ENCODE data around the gene PRR33. TPM values are rescaled to one million over a fixed set of nuclear protein-coding genes. Genes with fewer than 3 reads are reported as not detected.

The PRR33 gene
- total and polyA plus RNA-seq, 2 donors (not counting 3 experiments of a cell fraction or from before 2014, with no cell fraction given), result not detected

GRCh38 chr11:1854132-1854948 lies 37.4 kb downstream of the PRR33 start:
- intact Hi-C loops (cut with micrococcal nuclease) (no loop called here), dilution Hi-C loops (cut with MboI; ENCODE audit: extremely low pct_ligation_motif_present, low sequenced_read_pairs) (no loop called here)
- H3K27me3 ChIP-seq (ENCODE audit: control insufficient read depth in 2 of 2, insufficient read depth in 2 of 2, low read length in 2 of 2), result no peaks in the 10 kb centered on the region
- POLR2A ChIA-PET, result no interaction called here
- CTCF ChIA-PET, result interaction anchor here (0.9 to 1.1 kb wide), 2 partner anchors 28 to 30 kb away, joined by 3 read pairs; no protein-coding TSS in a partner anchor
- no peak overlapping the region for H2AFZ ChIP-seq (ENCODE audit: low read depth, low read length)
- TF ChIP-seq EZH2 (IDR thresholded peaks at IDR 0.05; ENCODE audit: borderline replicate concordance, low read depth, low read length, severe bottlenecking) (no peak), CTCF (IDR thresholded peaks at IDR 0.05; ENCODE audit: extremely low read depth in 1 of 2, insufficient read depth in 1 of 2, low read depth in 1 of 2, low read length in 2 of 2) (no peak), MYC (IDR thresholded peaks at IDR 0.05; ENCODE audit: low read depth, low read length) (no peak), POLR2AphosphoS5 (IDR thresholded peaks at IDR 0.05; ENCODE audit: insufficient read depth, low read depth, low read length) (no peak), POLR2A (IDR thresholded peaks at IDR 0.05; ENCODE audit: low read depth, low read length) (no peak), JUN (IDR thresholded peaks at IDR 0.05; ENCODE audit: borderline replicate concordance, insufficient read depth, insufficient read length, low read depth) (no peak), GATA2 (IDR thresholded peaks at IDR 0.05; ENCODE audit: insufficient read depth, insufficient read length, low read depth, low read length) (no peak), FOS (IDR thresholded peaks at IDR 0.05; ENCODE audit: borderline replicate concordance, insufficient read depth, low read length) (no peak), MAX (IDR thresholded peaks at IDR 0.05; ENCODE audit: insufficient read depth, insufficient read length) (no peak)
- H3K4me3 ChIP-seq (replicated peaks in 1 of 3; ENCODE audit: insufficient read depth in 1 of 3, low read depth in 1 of 3, low read length in 3 of 3), result no peak overlapping the region
- FAIRE-seq (no peak), DNase-seq (ENCODE audit: low read depth, low spot score) (no peak)
- no peaks in the 10 kb centered on the region for H4K20me1 ChIP-seq (replicated peaks; ENCODE audit: control insufficient read depth, extremely low read depth, insufficient read depth, low read length)
- no peak overlapping the region for H3K4me2 ChIP-seq (ENCODE audit: insufficient read depth, low read length)
- no peaks in the 10 kb centered on the region for H3K79me2 ChIP-seq (ENCODE audit: control insufficient read depth, insufficient read depth, low read length)
- H3K9me1 ChIP-seq (replicated peaks; ENCODE audit: control insufficient read depth, extremely low read depth, insufficient read depth, low read length), result no peaks in the 10 kb centered on the region
- no peak overlapping the region for H3K9ac ChIP-seq (replicated peaks; ENCODE audit: extremely low read depth, insufficient read depth, low read length)
- H3K9me3 ChIP-seq (replicated peaks; ENCODE audit: control insufficient read depth, insufficient read depth, low read length), result no peaks in the 10 kb centered on the region
- no peaks in the 10 kb centered on the region for H3K36me3 ChIP-seq (ENCODE audit: control insufficient read depth in 2 of 2, extremely low read depth in 1 of 2, insufficient read depth in 2 of 2, low read length in 2 of 2)
- no peaks in the 10 kb centered on the region for H3K4me1 ChIP-seq (ENCODE audit: control insufficient read depth, extremely low read depth, insufficient read depth, low read length)
- no peak overlapping the region for H3K27ac ChIP-seq (ENCODE audit: insufficient read depth, low read depth, low read length)
- no TSS peak for BruUV-seq (replicated peaks)
